ENCODE data around the gene CHP2.

GRCh38 chr16:23757116-23757515 is 2.3 kb downstream of the CHP2 start:
- TF ChIP-seq CTCF (IDR thresholded peaks at IDR 0.05; ENCODE audit: low read depth, low read length) (no peak), POLR2A (IDR thresholded peaks at IDR 0.05; ENCODE audit: extremely low read depth, insufficient read length) (no peak), MYC (IDR thresholded peaks at IDR 0.05; ENCODE audit: low read depth, low read length) (no peak), MAX (IDR thresholded peaks at IDR 0.05; ENCODE audit: low read depth, low read length) (no peak)

All from NB4 (cell line).